IPS-18c (cell line): ENCODE data around the gene TFR2.

Experiments used
- H3K4me3 ChIP-seq: 2 replicates; pipeline ENCODE4 v1.7.0; 2013; ENCODE audit warnings: low read depth, mild to moderate bottlenecking, low read length, moderate library complexity; ENCODE audit not compliant: insufficient read depth
- H3K9me3 ChIP-seq: one replicate; pipeline ENCODE4 v1.6.1; 2013; ENCODE audit warnings: mild to moderate bottlenecking, low read length, moderate library complexity; ENCODE audit not compliant: control insufficient read depth, insufficient read depth

Gene TFR2

GRCh38 chr7:100629117-100629716 is 12.1 kb downstream of the TFR2 start:
- Histone ChIP-seq H3K9me3 (no peaks in the 10 kb centered on the region), H3K4me3 (no peak overlapping the region)

DNA sequence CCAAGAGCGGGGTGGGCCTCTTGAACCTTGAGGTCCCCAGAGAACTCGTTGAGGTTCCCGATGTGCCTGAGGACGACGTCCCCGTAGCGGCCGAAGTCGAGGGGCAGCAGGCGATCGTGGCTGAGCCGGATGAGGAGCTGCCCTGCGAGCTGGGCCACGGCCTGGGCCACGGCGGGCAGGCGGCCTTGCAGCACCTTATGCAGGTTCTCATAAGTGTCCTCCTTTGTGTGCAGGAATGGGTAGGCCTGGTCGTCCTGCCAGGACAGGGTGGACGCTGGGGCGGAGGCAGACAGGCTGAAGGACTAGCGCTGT is 14.2 kb downstream of the TFR2 start:
- peak overlapping the region; percentile 43 for H3K4me3 ChIP-seq
- no peaks in the 10 kb centered on the region for H3K9me3 ChIP-seq

DNA sequence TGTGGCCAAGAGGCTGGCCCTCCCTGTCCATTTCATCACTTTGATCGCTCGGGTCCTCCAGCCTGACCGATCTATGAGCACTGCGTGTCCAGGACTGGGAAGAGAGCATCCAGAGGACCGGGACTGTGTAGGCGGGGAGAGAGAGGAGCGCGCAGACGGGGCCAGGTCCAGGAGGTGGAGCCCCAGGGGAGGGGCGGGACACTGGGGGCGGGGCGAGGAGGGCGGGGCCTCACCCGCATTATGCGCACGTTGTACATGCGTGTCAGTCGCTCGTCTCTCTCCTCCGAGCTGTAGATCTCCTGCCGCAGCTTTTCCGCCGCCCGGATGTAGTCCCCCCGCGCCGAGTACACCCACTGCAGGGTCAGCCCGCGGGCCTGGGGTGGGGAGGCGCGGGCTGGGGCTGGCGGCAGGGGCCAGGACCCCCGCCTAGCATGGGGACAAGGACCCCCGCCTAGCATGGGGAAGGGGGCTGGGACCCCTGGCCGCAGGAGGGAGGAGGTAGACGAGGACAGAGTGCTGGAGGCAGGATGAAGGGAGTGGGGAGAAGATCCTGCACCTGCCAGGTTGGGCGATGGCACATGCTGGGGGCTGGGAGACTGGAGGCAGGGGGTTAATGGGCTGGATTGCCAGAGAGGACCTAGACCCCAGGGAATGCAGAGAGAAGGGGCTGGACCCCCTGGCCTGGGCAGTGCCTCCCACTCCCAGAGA is 14.7 kb downstream of the TFR2 start:
- Histone ChIP-seq H3K9me3 (no peaks in the 10 kb centered on the region), H3K4me3 (peak overlapping the region; percentile 46)

GRCh38 chr7:100626055-100626454 is 15.3 kb downstream of the TFR2 start:
- Histone ChIP-seq H3K4me3 (peak overlapping the region; percentile 46), H3K9me3 (no peaks in the 10 kb centered on the region)

- no peak overlapping the region for H3K4me3 ChIP-seq
- H3K9me3 ChIP-seq: no peaks in the 10 kb centered on the region
These were observed 17.2 kb downstream of the TFR2 start for GRCh38 chr7:100623951-100624824.

DNA sequence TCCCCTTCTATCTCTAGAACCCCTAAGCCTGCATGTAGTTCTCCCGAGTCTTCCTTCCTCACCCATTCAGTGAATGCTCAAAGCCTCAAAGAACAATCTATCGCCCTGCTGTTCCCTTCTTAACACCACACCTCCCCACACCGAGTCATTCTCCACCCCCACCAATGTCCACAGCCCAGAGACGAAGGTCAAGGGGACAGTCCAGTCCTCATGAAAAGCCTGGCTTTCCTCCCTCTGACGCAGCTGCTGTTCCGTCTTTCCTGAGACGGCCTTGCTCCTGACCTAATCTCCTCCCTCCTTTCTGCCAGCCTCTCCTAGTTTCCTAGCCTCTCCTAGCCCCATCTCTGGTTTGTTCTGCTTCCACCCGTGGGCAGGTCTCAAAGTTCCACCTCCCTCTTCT is 19.8 kb downstream of the TFR2 start:
- Histone ChIP-seq H3K9me3 (no peaks in the 10 kb centered on the region), H3K4me3 (no peak overlapping the region)

- no peaks in the 10 kb centered on the region for H3K9me3 ChIP-seq
These were observed 20.5 kb downstream of the TFR2 start for GRCh38 chr7:100620804-100621203.

DNA sequence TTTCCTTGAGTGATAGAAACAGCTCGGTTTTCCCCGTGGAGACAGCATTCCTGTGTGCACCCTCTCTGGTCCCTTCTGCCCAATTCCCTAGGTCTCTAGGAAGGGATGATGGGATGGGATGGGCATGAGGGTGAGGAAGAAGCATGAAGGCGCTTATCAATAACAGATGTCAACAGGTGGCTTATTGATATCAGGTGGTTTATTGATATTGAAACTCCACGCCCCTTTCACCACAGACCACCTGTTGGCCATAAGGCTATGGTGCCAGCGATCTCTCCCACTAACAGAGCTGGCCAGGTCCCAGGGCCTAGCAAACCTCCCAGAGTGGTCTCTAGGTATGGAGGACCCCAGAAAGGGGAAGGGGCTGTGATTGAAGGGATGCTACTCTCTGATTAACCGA is 21.1 kb downstream of the TFR2 start:
- no peak overlapping the region for H3K4me3 ChIP-seq
- H3K9me3 ChIP-seq: no peaks in the 10 kb centered on the region

More at GRCh38 chr7:100620804-100621203, 20.5 kb downstream of the TFR2 start:
- H3K4me3 ChIP-seq: no peak overlapping the region

- Histone ChIP-seq H3K4me3 (no peak overlapping the region), H3K9me3 (no peaks in the 10 kb centered on the region)
These were observed 27.0 kb downstream of the TFR2 start for GRCh38 chr7:100614308-100614861.

DNA sequence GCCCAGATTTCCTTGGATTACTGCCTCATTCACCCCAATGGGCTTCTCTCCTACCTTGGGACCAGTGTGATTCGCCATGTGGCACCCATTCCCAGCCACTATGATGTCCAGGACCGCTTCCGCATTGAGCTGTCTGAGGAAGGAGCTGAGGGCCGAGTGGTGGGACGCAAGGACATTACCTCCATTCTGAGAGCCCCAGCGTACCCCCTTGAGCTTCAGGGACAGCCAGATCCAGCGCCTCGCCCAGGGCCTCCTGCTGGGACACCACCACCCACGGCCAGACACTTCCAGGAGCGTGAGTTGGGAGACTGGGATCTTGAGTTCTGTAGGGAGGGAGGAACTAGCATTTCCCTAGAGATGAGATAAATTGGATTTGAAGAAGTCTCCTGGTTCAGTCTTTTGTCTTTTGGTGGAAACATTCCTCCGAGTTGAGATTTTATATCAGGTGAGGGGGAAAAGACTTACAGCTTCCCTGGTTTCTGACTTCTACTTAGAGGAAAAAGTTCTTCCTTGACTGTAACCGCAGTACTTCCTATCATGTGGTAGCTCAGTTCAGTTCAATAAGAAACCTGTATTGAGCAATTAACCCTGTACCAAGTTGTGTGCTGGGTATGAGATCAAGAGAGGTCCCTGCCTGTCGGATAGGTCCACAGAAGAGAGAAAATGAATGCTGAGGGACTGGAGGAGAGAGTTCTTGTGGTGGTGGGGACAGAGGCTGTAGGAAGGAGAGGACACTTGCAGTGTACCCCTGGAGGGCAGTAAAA is 27.8 kb downstream of the TFR2 start:
- Histone ChIP-seq H3K4me3 (no peak overlapping the region; the same call in 1 of the 2 replicates), H3K9me3 (no peaks in the 10 kb centered on the region)

DNA sequence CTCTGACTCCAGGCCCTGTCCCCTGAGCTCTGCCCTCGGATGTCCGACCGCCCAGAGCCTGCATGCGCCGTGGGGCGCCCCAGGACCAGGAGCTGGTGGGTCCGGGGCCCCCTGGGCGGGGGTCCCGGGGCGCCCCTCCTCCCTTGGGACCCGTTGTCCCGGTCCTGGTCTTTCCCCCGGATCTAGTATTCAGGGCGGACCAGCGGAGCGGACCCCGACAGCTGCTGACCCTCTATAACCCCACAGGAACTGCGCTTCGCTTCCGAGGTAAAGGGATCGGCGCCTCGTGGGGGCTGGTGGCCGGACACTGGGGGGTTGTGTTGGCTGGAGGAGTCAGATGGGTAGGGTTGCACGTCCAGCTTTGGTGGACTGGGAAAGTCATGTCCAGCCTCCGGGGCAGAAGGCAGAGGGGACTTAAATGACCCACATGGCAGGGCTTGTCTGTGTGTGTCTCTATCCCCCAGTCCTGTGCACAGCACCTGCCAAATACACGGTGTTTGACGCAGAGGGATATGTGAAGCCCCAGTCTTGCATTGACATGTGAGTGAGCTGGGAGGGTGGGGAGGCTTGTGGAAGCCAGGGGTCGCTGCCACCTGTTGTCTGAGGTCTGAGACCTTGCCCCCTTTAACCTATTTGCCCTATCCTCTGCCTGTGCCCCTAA is 28.5 kb downstream of the TFR2 start:
- Histone ChIP-seq H3K9me3 (no peaks in the 10 kb centered on the region), H3K4me3 (peak overlapping the region; percentile 93)

GRCh38 chr7:100611983-100612729 is 29.2 kb downstream of the TFR2 start, which contains the start of gene MOSPD3:
TSS of gene MOSPD3 (plus strand) at chr7:100612540. CDS start at chr7:100612792, 252 bp downstream.
- Histone ChIP-seq H3K9me3 (no peaks in the 10 kb centered on the region), H3K4me3 (peak within 1 kb of the TSS; percentile 93)

GRCh38 chr7:100609958-100610357 is 31.4 kb downstream of the TFR2 start:
- Histone ChIP-seq H3K4me3 (no peak overlapping the region), H3K9me3 (no peaks in the 10 kb centered on the region)

- Histone ChIP-seq H3K9me3 (no peaks in the 10 kb centered on the region), H3K4me3 (no peak overlapping the region)
These were observed 34.2 kb downstream of the TFR2 start for GRCh38 chr7:100607111-100607510.

DNA sequence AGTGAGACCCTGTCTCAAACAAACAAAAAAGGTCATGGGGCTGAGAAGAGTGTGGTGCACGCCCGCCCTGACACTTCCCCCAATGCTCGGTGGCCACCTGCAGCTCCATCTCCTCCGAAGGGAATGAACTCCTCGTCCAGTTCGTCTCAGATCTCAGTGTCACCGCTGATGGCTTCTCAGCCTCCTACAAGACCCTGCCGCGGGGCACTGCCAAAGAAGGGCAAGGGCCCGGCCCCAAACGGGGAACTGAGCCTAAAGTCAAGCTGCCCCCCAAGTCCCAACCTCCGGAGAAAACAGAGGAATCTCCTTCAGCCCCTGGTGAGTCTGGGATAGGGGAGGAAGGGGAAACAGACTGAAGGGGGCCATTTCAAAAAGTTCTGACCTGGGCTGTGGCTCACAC is 35.0 kb downstream of the TFR2 start:
- H3K4me3 ChIP-seq: no peak overlapping the region
- no peaks in the 10 kb centered on the region for H3K9me3 ChIP-seq
